Measurements from ENCODE around the gene SDHAF1.
"Not testable (repeated sequence)": the region's sequence is repeated elsewhere in the genome, so short reads cannot be mapped to it uniquely, and the experiment has no call there.

SDHAF1 gene

DNA sequence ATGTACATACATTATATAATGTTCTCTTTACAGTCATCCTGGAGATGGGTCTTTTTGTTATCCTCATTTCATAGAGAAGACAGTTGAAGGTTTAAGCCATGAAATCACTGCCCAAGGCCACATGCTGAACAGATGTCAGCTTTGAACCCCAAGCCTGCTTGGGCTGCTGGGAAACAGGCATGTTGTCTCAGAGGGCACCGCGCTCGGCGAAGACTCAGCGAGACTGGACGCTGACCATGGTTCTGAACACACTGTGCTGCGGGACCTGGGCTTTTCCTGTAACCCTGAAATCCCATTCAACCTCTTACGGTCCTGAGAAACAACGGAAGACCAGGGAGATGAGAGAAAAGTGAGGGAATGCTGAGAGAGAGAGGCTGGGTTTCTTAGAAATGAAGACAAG lies 31.5 kb upstream of the SDHAF1 start:
- H3K4me1 ChIP-seq: no peaks in the 10 kb centered on the region
- H3K4me3 ChIP-seq: no peak overlapping the region
- no peaks in the 10 kb centered on the region for H3K27me3 ChIP-seq
- H3K36me3 ChIP-seq: no peaks in the 10 kb centered on the region
- no peak for TF ChIP-seq Cebpa-rat (IDR thresholded peaks at IDR 0.05)
- H3K4me2 ChIP-seq: no peak overlapping the region
- H3K9ac ChIP-seq: no peak overlapping the region
- H3K27ac ChIP-seq: no peak overlapping the region
- H4K20me1 ChIP-seq: no peaks in the 10 kb centered on the region
- H3K9me3 ChIP-seq: no peaks in the 10 kb centered on the region

DNA sequence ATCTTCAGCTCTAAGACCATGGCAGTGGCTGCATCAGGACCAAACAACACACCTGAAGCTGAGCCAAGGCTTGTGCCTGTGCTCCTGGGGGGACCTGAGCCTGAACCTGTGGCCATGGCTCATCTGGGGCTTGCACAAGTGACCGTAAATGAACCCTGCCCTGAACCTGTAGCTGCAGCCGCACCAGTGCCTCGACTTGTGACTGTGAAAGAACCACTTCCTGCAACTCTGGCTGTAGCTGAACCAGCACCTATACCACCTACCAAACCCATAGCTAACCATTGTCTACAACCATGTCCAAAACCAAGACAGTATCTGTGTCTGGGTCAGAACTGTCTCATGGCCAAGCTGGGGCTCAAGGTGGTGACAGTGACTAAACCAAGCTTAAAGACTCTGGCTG lies 28.2 kb upstream of the SDHAF1 start:
- Histone ChIP-seq H3K36me3 (no peaks in the 10 kb centered on the region), H3K4me1 (no peaks in the 10 kb centered on the region), H4K20me1 (no peaks in the 10 kb centered on the region), H3K4me2 (no peak overlapping the region), H3K9me3 (no peaks in the 10 kb centered on the region), H3K27me3 (no peaks in the 10 kb centered on the region), H3K4me3 (no peak overlapping the region), H3K9ac (no peak overlapping the region), H3K27ac (no peak overlapping the region)
- TF ChIP-seq Cebpa-rat (IDR thresholded peaks at IDR 0.05): no peak

DNA sequence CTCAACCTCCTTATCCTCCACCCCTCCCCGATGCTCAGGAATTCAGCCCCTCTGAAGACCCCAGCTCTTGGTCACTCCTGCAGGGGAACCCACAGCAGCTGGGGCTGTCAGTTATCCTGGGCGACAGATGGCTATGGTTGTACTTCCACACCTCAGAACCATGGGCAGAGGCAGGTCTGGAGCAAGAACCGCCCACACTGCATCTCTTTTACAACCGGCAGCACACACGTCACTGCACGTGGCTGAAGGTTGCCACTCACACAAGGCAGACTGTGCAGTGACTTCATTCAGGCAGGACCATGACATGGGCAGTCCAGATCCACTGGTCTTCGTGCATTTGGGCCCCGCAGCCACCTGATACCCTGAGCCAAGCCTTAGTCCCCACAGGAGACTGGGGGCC lies 21.5 kb upstream of the SDHAF1 start:
- Histone ChIP-seq H3K9me3 (no peaks in the 10 kb centered on the region), H4K20me1 (peaks cover 22% of the 10 kb centered on the region; the same call in 1 of the 2 replicates)

DNA sequence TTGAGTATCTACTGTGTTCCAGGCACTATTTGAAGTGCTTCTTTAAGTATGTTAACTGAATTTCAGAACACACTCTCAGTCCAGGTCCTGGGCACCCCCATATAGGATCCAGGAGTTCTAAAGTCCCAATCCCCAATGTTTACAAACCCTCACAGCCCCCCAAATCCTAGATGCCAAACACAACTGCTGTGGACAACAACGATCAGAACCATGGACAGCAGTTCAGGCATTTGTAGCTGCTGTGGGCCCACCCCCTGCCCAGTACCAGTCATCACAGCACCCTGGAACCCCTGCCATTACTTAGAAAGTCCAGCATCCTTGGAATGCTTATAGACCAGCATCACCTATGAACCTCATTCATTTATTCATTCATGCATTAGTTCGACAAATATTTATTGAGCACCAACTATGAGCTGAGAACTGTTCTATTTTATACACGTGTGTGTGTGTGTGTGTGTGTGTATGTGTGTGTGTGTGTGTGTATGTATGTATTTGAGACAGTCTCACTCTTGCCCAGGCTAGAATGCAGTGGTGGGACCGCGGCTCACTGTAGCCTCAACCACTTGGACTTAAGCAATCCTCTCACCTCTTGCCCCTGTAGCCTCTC lies 19.3 kb upstream of the SDHAF1 start:
- H3K4me2 ChIP-seq: no peak overlapping the region
- no peak overlapping the region for H3K4me3 ChIP-seq
- H3K4me1 ChIP-seq: no peaks in the 10 kb centered on the region
- H3K27me3 ChIP-seq: peaks cover 8% of the 10 kb centered on the region; the same call in 1 of the 2 replicates
- H3K36me3 ChIP-seq: no peaks in the 10 kb centered on the region
- H3K9ac ChIP-seq: no peak overlapping the region
- H3K9me3 ChIP-seq: no peaks in the 10 kb centered on the region
- H4K20me1 ChIP-seq: peaks cover 22% of the 10 kb centered on the region; the same call in 1 of the 2 replicates
- TF ChIP-seq Cebpa-rat (IDR thresholded peaks at IDR 0.05): no peak
- no peak overlapping the region for H3K27ac ChIP-seq

More for the DNA sequence above, 21.5 kb upstream of the SDHAF1 start:
- TF ChIP-seq Cebpa-rat (IDR thresholded peaks at IDR 0.05): no peak
- Histone ChIP-seq H3K27ac (no peak overlapping the region), H3K4me1 (no peaks in the 10 kb centered on the region), H3K4me2 (no peak overlapping the region), H3K9ac (no peak overlapping the region), H3K4me3 (no peak overlapping the region), H3K36me3 (no peaks in the 10 kb centered on the region), H3K27me3 (peaks cover 4% of the 10 kb centered on the region; the same call in 1 of the 2 replicates)

DNA sequence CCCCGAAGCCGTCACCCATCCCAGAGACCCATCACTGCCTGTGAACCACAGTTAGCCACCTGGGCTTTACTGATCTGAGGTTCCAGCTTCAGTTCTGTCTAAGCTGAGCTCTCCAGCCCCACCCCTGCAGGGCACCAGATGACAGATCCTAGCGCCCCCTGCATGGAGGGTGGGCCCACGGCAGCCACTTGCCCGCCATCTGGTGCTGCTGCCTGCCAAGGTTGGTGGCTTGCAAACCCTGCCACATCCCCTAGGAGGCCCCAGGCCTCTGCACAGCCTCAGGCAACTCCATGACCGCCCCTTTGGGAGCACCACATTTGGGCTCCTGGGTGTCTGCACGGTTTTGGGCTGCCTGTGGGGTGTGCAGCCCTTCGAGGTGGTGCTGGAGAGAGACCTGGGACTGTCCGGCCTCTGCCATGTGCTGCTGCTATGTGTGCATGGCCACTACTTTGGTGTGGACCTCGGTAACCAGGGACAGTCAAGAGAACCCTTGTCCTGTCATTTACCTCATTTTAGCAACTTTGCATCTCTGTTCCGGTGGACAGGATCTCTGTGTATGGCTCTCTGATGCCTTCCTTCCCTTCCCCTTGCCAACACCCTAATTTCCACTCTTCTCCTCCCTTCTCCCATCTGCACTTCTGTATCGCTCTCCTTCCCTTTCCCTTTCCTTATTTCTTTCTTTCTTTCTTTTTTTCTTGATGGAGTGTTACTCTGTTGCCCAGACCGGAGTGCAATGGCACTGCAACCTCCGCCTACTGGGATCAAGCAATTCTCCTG lies 17.4 kb upstream of the SDHAF1 start:
- H3K4me3 ChIP-seq: no peak overlapping the region
- H3K4me2 ChIP-seq: no peak overlapping the region
- TF ChIP-seq Cebpa-rat (IDR thresholded peaks at IDR 0.05): no peak
- no peak overlapping the region for H3K9ac ChIP-seq
- no peaks in the 10 kb centered on the region for H3K9me3 ChIP-seq
- no peaks in the 10 kb centered on the region for H3K36me3 ChIP-seq
- peaks cover 8% of the 10 kb centered on the region; the same call in 1 of the 2 replicates for H3K27me3 ChIP-seq
- no peak overlapping the region for H3K27ac ChIP-seq
- H4K20me1 ChIP-seq: peaks cover 22% of the 10 kb centered on the region; the same call in 1 of the 2 replicates
- H3K4me1 ChIP-seq: no peaks in the 10 kb centered on the region

DNA sequence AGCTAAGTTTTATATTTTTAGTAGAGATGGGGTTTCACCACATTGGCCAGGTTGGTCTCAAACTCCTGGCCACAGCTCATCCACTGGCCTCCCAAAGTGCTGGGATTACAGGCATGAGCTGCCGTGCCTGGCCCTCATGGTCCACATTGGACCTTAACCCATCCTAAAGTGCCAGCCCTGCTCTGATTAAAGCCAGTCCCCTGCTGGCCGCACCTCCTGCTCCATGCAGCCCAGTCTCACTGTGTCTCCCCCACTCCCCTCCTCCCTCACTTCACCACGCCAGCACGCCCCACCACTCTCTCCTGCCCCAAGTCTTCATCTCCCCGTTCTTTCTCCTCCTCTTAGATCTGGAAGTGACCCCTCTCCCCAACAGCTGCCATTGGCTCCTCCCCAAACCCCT lies 16.7 kb upstream of the SDHAF1 start:
- Histone ChIP-seq H4K20me1 (peaks cover 22% of the 10 kb centered on the region; the same call in 1 of the 2 replicates), H3K4me1 (no peaks in the 10 kb centered on the region), H3K9ac (no peak overlapping the region), H3K27ac (no peak overlapping the region), H3K27me3 (peaks cover 8% of the 10 kb centered on the region; the same call in 1 of the 2 replicates), H3K4me2 (no peak overlapping the region), H3K9me3 (no peaks in the 10 kb centered on the region), H3K36me3 (no peaks in the 10 kb centered on the region), H3K4me3 (no peak overlapping the region)
- TF ChIP-seq Cebpa-rat (IDR thresholded peaks at IDR 0.05): no peak

DNA sequence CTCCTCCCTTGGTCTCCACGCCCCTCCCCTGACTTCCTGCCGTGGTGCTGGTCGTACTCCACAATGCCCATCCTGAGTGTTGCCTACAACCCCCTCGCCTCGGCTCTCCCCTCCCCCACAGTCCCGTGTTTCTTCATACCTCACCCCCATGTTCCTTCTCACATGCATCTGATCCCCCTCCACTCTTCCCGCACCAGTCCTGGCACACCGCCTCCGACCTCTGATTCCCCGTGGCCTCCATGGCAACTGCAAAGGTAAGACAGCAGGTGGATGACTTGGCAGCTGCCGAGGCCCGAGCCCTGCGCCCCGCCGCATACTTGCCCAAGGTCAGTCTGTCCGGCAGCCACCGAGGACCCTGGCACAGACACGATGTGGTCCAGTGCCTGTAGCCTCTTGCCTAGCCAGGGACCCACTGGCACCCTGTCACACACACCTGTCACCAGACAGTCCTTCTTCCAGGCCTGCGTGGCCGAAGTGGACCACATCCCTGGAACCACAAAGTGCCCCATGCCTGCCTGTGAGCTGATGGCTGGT lies 16.1 kb upstream of the SDHAF1 start:
- TF ChIP-seq Cebpa-rat (IDR thresholded peaks at IDR 0.05): no peak
- peaks cover 8% of the 10 kb centered on the region; the same call in 1 of the 2 replicates for H3K27me3 ChIP-seq

DNA sequence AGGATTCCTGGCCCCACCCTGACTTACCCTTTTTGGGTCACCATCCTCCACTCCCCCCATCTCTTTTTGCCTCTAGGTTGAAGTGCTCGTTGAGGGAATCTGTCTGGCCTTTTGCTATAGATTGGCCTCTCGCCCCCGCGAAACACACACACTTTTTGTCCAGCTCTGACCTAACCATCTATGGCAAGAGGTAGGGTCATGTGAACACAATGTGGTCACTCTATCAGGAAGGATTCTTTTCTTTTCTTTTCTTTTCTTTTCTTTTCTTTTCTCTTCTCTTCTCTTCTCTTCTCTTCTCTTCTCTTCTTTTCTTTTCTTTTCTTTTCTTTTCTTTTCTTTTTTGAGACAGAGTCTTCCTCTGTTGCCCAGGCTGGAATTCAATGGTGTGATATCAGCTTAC lies 14.0 kb upstream of the SDHAF1 start:
- not testable (repeated sequence) for H3K27ac ChIP-seq, H3K9ac ChIP-seq, H3K36me3 ChIP-seq, H4K20me1 ChIP-seq, H3K4me1 ChIP-seq, H3K9me3 ChIP-seq, H3K4me2 ChIP-seq, H3K4me3 ChIP-seq
- H3K27me3 ChIP-seq: peaks cover 17% of the 10 kb centered on the region

More for the DNA sequence above, 16.1 kb upstream of the SDHAF1 start:
- no peaks in the 10 kb centered on the region for H3K9me3 ChIP-seq
- H3K36me3 ChIP-seq: no peaks in the 10 kb centered on the region
- H3K4me1 ChIP-seq: no peaks in the 10 kb centered on the region
- no peak overlapping the region for H3K4me3 ChIP-seq
- no peak overlapping the region for H3K9ac ChIP-seq
- peaks cover 15% of the 10 kb centered on the region; the same call in 1 of the 2 replicates for H4K20me1 ChIP-seq
- H3K27ac ChIP-seq: no peak overlapping the region
- no peak overlapping the region for H3K4me2 ChIP-seq

DNA sequence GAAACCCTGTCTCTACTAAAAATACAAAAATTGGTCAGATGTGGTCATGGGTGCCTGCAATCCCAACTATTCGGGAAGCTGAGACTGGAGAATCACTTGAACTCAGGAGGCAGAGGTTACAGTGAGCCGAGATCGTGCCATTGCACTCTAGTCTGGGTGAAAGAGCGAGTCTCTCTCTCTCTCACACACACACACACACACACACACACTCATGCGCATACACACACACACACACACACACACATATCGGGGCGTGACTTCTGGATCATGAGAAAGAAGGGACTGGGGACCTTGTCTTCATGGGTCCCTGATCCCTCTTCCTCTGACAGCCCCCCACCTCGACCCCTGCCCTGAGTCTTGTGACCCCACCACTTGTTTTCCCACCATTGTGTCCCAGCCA lies 11.8 kb upstream of the SDHAF1 start:
- H3K36me3 ChIP-seq: no peaks in the 10 kb centered on the region
- H3K4me1 ChIP-seq: no peaks in the 10 kb centered on the region
- no peak overlapping the region for H3K4me2 ChIP-seq
- no peak for TF ChIP-seq Cebpa-rat (IDR thresholded peaks at IDR 0.05)
- H4K20me1 ChIP-seq: no peaks in the 10 kb centered on the region; the same call in 1 of the 2 replicates
- H3K4me3 ChIP-seq: no peak overlapping the region
- H3K27ac ChIP-seq: no peak overlapping the region
- peaks cover 7% of the 10 kb centered on the region; the same call in 1 of the 2 replicates for H3K9me3 ChIP-seq
- no peak overlapping the region for H3K9ac ChIP-seq
- H3K27me3 ChIP-seq: peaks cover 39% of the 10 kb centered on the region

DNA sequence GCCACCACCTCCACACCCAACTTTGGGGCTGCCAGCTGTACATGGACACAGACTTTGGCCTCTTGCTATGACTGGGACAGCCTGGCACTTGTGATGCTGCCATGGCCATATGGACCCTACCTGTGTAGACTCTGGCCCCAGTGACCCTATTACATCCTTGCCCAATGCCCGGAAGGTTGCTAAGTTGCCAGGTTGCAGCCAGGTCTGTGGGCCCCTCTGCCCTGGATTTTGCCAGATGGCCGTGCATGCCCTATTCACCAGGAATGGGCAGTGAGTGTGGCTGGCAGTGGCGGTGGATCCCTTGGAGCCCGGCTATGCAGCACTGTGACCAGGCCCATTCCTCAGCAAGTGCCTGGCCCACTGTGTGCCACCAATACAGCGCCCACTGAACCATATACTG lies 8.9 kb upstream of the SDHAF1 start:
- no peak overlapping the region for H3K4me3 ChIP-seq
- no peaks in the 10 kb centered on the region; the same call in 1 of the 2 replicates for H4K20me1 ChIP-seq
- no peak overlapping the region for H3K9ac ChIP-seq
- no peak for TF ChIP-seq Cebpa-rat (IDR thresholded peaks at IDR 0.05)
- peaks cover 50% of the 10 kb centered on the region for H3K27me3 ChIP-seq
- no peaks in the 10 kb centered on the region for H3K36me3 ChIP-seq
- no peak overlapping the region for H3K27ac ChIP-seq
- H3K4me1 ChIP-seq: no peaks in the 10 kb centered on the region
- H3K9me3 ChIP-seq: peaks cover 17% of the 10 kb centered on the region; the same call in 1 of the 2 replicates
- H3K4me2 ChIP-seq: no peak overlapping the region

Measured in BLaER1 (cell line).